A549 (cell line): ENCODE data around the gene EPB41L4A. TPM values are rescaled to one million over a fixed set of nuclear protein-coding genes. Genes with fewer than 3 reads are reported as not detected.

Experiments
- ATAC-seq, 2 experiments: fragments of 200-7000 bp in 1 of 2; fragments of >200 bp in 1 of 2; cut with Nextera tagmentation in 1 of 2; cut with Tn5 transposase in 1 of 2; 3 replicates each; pipeline versions ENCODE4 v1.8.0 to v1.9.1; 2018 to 2020; ENCODE audit warnings: mild to moderate bottlenecking in 1 of 2, moderate library complexity in 1 of 2
- CTCF ChIA-PET: fragments of 300-600 bp; sonication (Branson Sonifier 250); formaldehyde crosslinking; extraction: SDS; loops from one replicate; lab custom pipeline; 2021; ENCODE audit warnings: antibody characterized with exemption, inconsistent platforms; lab: Yijun Ruan, JAX
- POLR2A ChIA-PET: fragments of 350-600 bp; formaldehyde crosslinking; extraction: SDS; loops from one replicate; lab custom pipeline; 2021; ENCODE audit warnings: antibody characterized with exemption, inconsistent platforms; lab: Yijun Ruan, JAX
- DNase-seq, 2 experiments: peaks; one replicate each; pipeline versions ENCODE4 v3.0.0 to v3.0.0-alpha.2; 2011 to 2016; ENCODE audit warnings: low read depth in 1 of 2, low spot score in 1 of 2
- FAIRE-seq: peaks from 2 replicates; lab custom pipeline; 2011; peaks lifted over from hg19 to GRCh38; lab: Jason Lieb, UNC
- H3K27ac ChIP-seq, 2 experiments: fragments of >200 bp; sonication (Bioruptor Twin); formaldehyde crosslinking; 3 replicates each; pipeline ENCODE4 v1.5.1; 2016 to 2017
- H3K4me1 ChIP-seq: fragments of >200 bp; sonication (Bioruptor Twin); formaldehyde crosslinking; 3 replicates; pipeline ENCODE4 v1.6.1; 2016
- H3K4me2 ChIP-seq: fragments of >200 bp; sonication (Bioruptor Twin); formaldehyde crosslinking; 3 replicates; pipeline ENCODE4 v1.6.1; 2016
- H3K4me3 ChIP-seq: fragments of >200 bp; sonication (Bioruptor Twin); formaldehyde crosslinking; 3 replicates; pipeline ENCODE4 v1.5.1; 2016
- H3K9me3 ChIP-seq: fragments of >200 bp; sonication (Bioruptor Twin); formaldehyde crosslinking; 3 replicates; pipeline ENCODE4 v1.6.1; 2016
- BHLHE40 ChIP-seq: IDR thresholded peaks from 2 replicates; pipeline ENCODE4 v1.6.1; 2012; ENCODE audit warnings: low read depth, low read length, inconsistent platforms
- CBX8 ChIP-seq: fragments of 200-600 bp; sonication (generic); IDR thresholded peaks from 2 replicates; pipeline ENCODE4 v1.6.1; 2016
- CHD4 ChIP-seq: fragments of 200-600 bp; sonication (generic); IDR thresholded peaks from 2 replicates; pipeline ENCODE4 v1.6.1; 2016; ENCODE audit warnings: antibody characterized with exemption, mild to moderate bottlenecking, borderline replicate concordance
- EHF ChIP-seq: fragments of 250-450 bp; sonication (Bioruptor Pico); IDR thresholded peaks from 2 replicates; pipeline ENCODE4 v1.5.0; 2020; ENCODE audit warnings: mild to moderate bottlenecking
- EHMT2 ChIP-seq: fragments of 200-600 bp; sonication (generic); IDR thresholded peaks from 2 replicates; pipeline ENCODE4 v1.6.1; 2016; ENCODE audit warnings: antibody characterized with exemption, low read depth, mild to moderate bottlenecking, moderate library complexity
- EP300 ChIP-seq, 2 experiments: fragments of >200 bp; sonication (Bioruptor Twin); formaldehyde crosslinking; IDR thresholded peaks; 2 replicates in 1 of 2; 3 replicates in 1 of 2; pipeline ENCODE4 v1.6.1; 2016 to 2017
- ESRRA ChIP-seq: fragments of 150-350 bp; IDR thresholded peaks from 2 replicates; pipeline ENCODE4 v1.6.1; 2014; ENCODE audit warnings: mild to moderate bottlenecking, low read length, borderline replicate concordance
- FOSL2 ChIP-seq, 2 experiments: fragments of 450-650 bp in 1 of 2; fragments of >200 bp in 1 of 2; sonication (Bioruptor Twin) in 1 of 2; formaldehyde crosslinking; IDR thresholded peaks; 2 replicates each; pipeline versions ENCODE4 v1.5.0 to v1.6.1; 2016 to 2020; ENCODE audit warnings: mild to moderate bottlenecking in 1 of 2, moderate library complexity in 1 of 2
- HOXB5 ChIP-seq: fragments of 250-450 bp; sonication (Bioruptor Pico); IDR thresholded peaks from 2 replicates; pipeline ENCODE4 v1.5.0; 2020; ENCODE audit warnings: mild to moderate bottlenecking, moderate library complexity
- JUNB ChIP-seq: fragments of >200 bp; sonication (Bioruptor Twin); formaldehyde crosslinking; IDR thresholded peaks from 2 replicates; pipeline ENCODE4 v1.6.1; 2016
- KDM1A ChIP-seq: fragments of 200-600 bp; sonication (generic); IDR thresholded peaks from 2 replicates; pipeline ENCODE4 v1.6.1; 2016; ENCODE audit warnings: low read depth, mild to moderate bottlenecking
- KDM5A ChIP-seq: fragments of 200-600 bp; sonication (generic); IDR thresholded peaks from 2 replicates; pipeline ENCODE4 v1.6.1; 2016; ENCODE audit warnings: antibody characterized with exemption, mild to moderate bottlenecking
- MAX ChIP-seq: IDR thresholded peaks from 2 replicates; pipeline ENCODE4 v1.6.1; 2012
- NFE2L2 ChIP-seq: fragments of 150-350 bp; conservative IDR thresholded peaks from 2 replicates; pipeline ENCODE4 v1.6.1; 2014; ENCODE audit warnings: low read length
- NPAS2 ChIP-seq: fragments of 250-450 bp; sonication (Bioruptor Pico); IDR thresholded peaks from 2 replicates; pipeline ENCODE4 v1.8.0; 2022; ENCODE audit warnings: mild to moderate bottlenecking, moderate library complexity, borderline replicate concordance
- POLR2A ChIP-seq: IDR thresholded peaks from 2 replicates; pipeline ENCODE4 v1.6.1; 2012; ENCODE audit warnings: mild to moderate bottlenecking, low read length
- POLR2AphosphoS2 ChIP-seq: conservative IDR thresholded peaks from 2 replicates; pipeline ENCODE4 v1.6.1; 2012; ENCODE audit warnings: low read length, improper control_type of control experiment, inconsistent platforms
- RFX5 ChIP-seq: fragments of 450-650 bp; IDR thresholded peaks from 2 replicates; pipeline ENCODE4 v1.7.1; 2014; ENCODE audit warnings: antibody characterized with exemption, mild to moderate bottlenecking, moderate library complexity
- SREBF2 ChIP-seq: fragments of 450-650 bp; IDR thresholded peaks from 2 replicates; pipeline ENCODE4 v1.6.1; 2014; ENCODE audit warnings: mild to moderate bottlenecking, moderate library complexity
- TP53 ChIP-seq: fragments of 250-450 bp; sonication (Bioruptor Pico); IDR thresholded peaks from 2 replicates; pipeline ENCODE4 v1.5.0; 2021; ENCODE audit warnings: mild to moderate bottlenecking, moderate library complexity
- ZC3H11A ChIP-seq: fragments of 450-650 bp; IDR thresholded peaks from 2 replicates; pipeline ENCODE4 v1.6.1; 2014; ENCODE audit warnings: antibody characterized with exemption, mild to moderate bottlenecking
- ZNF302 ChIP-seq: fragments of 250-450 bp; sonication (Bioruptor Pico); IDR thresholded peaks from 2 replicates; pipeline ENCODE4 v1.9.0; 2021; ENCODE audit warnings: inconsistent platforms, mild to moderate bottlenecking, moderate library complexity
- ZSCAN20 ChIP-seq: fragments of 250-450 bp; sonication (Bioruptor Pico); IDR thresholded peaks from 2 replicates; pipeline ENCODE4 v1.8.0; 2022; ENCODE audit warnings: mild to moderate bottlenecking, moderate library complexity
- WGBS: methylation state at CpG from one replicate; pipeline ENCODE4 v1.1.6; 2017; ENCODE audit errors: missing lambda C conversion rate; 5-methylcytosine and 5-hydroxymethylcytosine counted together
- polyA plus RNA-seq, 4 experiments: library from polyadenylated mRNA; depleted of rRNA in 3 of 4; stranded (reverse); fragments of >200 nt; fragmentation: RNase III in 1 of 4; extraction: RNeasy Plus Mini Kit Qiagen cat#74134 plus additional on column Dnase treatment in 1 of 4; gene quantifications; 2 replicates in 3 of 4; 3 replicates in 1 of 4; pipeline ENCODE4 v1.2.3, GENCODE V29; 2011 to 2017
- TF ChIP-seq, protein P1 (sequence below): fragments of 200-600 bp; sonication (generic); IDR thresholded peaks from 2 replicates; pipeline ENCODE4 v1.6.1; 2016; ENCODE audit warnings: antibody characterized with exemption, mild to moderate bottlenecking, moderate library complexity
- TF ChIP-seq, protein P2 (sequence below): fragments of 150-350 bp; IDR thresholded peaks from 2 replicates; pipeline ENCODE4 v1.6.1; 2014; ENCODE audit warnings: low read depth, mild to moderate bottlenecking, low read length

EPB41L4A gene
- polyA plus RNA-seq, 2 of the 4 experiments (the other 2 are of a cell fraction) = 1.3 to 4.4 TPM

DNA sequence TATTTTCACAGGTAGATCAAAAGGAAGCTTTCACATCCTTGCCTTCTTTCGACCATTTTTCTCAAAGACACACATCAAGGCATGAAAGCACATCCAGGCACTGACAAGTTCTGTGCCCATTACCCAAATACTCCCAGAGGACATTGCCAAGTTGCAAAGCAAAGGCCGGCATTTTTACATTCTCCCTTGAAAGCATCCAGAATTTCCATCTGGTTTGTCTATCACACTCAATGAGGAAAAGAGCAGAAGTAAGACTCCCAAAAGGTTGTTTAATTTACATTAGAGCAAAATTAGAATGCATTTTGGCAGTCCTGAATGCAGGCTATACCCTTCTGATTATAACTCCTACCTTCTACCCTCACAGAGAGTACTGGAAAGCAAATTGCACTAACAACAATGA, 160.5 kb downstream of the EPB41L4A start:
- POLR2A ChIA-PET = no interaction called here
- ATAC-seq (no peak), FAIRE-seq (no peak), DNase-seq (no peak)
- Histone ChIP-seq H3K9me3 (no peaks in the 10 kb centered on the region), H3K4me1 (no peaks in the 10 kb centered on the region), H3K4me3 (no peak overlapping the region)
- CTCF ChIA-PET = no interaction called here
- TF ChIP-seq EHMT2 = no peak
- TF ChIP-seq CBX8 = no peak
- TF ChIP-seq EP300 (IDR thresholded peaks at IDR 0.05) = no peak
- TF ChIP-seq, protein P1, sequence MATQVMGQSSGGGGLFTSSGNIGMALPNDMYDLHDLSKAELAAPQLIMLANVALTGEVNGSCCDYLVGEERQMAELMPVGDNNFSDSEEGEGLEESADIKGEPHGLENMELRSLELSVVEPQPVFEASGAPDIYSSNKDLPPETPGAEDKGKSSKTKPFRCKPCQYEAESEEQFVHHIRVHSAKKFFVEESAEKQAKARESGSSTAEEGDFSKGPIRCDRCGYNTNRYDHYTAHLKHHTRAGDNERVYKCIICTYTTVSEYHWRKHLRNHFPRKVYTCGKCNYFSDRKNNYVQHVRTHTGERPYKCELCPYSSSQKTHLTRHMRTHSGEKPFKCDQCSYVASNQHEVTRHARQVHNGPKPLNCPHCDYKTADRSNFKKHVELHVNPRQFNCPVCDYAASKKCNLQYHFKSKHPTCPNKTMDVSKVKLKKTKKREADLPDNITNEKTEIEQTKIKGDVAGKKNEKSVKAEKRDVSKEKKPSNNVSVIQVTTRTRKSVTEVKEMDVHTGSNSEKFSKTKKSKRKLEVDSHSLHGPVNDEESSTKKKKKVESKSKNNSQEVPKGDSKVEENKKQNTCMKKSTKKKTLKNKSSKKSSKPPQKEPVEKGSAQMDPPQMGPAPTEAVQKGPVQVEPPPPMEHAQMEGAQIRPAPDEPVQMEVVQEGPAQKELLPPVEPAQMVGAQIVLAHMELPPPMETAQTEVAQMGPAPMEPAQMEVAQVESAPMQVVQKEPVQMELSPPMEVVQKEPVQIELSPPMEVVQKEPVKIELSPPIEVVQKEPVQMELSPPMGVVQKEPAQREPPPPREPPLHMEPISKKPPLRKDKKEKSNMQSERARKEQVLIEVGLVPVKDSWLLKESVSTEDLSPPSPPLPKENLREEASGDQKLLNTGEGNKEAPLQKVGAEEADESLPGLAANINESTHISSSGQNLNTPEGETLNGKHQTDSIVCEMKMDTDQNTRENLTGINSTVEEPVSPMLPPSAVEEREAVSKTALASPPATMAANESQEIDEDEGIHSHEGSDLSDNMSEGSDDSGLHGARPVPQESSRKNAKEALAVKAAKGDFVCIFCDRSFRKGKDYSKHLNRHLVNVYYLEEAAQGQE = no peak
- TF ChIP-seq NPAS2 (CRISPR knock-in tag) = no peak
- TF ChIP-seq BHLHE40 = no peak
- TF ChIP-seq, all 56 proteins: peak for 0
- Histone ChIP-seq H3K4me2 (no peak overlapping the region), H3K27ac (no peak overlapping the region)
- WGBS = 49% methylated on average over 2 of the region's 2 CpGs

DNA sequence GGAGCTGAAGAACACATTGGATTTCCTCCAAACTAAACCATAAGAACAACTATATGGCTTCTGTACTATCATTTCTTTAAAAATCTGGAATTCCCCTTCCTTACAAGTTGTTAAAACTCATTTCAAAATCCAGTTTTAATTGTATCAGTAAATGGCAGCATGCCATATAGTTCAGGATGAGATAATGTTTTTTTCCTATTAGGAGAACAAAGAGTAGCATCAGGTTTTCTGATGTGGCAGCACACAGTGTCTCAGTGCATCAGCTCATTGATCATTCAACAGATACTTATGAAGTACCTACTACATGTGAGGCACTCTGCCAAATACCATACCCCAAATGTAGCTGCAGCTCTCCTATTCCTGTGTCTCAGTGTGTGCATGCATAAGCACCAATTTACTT, 161.1 kb downstream of the EPB41L4A start:
- no peak overlapping the region for H3K27ac ChIP-seq
- TF ChIP-seq KDM1A (no peak), ZC3H11A (no peak)
- no peak for FAIRE-seq
- ChIA-PET CTCF (no interaction called here), POLR2A (no interaction called here)
- no peak for ATAC-seq
- H3K4me1 ChIP-seq = no peaks in the 10 kb centered on the region
- no peak overlapping the region for H3K4me3 ChIP-seq
- H3K9me3 ChIP-seq = no peaks in the 10 kb centered on the region
- H3K4me2 ChIP-seq = no peak overlapping the region
- no peak for DNase-seq

GRCh38 chr5:112257005-112257404, 162.1 kb downstream of the EPB41L4A start:
- TF ChIP-seq CHD4 (no peak), KDM5A (no peak), RFX5 (no peak), ZNF302 (no peak), POLR2A (no peak), POLR2AphosphoS2 (no peak), ESRRA (no peak), FOSL2 (IDR thresholded peaks at IDR 0.05) (no peak), FOSL2 (CRISPR knock-in tag; IDR thresholded peaks at IDR 0.05) (no peak), TP53 (no peak), SREBF2 (no peak), NFE2L2 (no peak), MAX (no peak), HOXB5 (CRISPR knock-in tag) (no peak), ZSCAN20 (CRISPR knock-in tag) (no peak), EHF (CRISPR knock-in tag) (no peak), JUNB (no peak), EP300 (IDR thresholded peaks at IDR 0.05) (no peak)
- TF ChIP-seq, protein P1 = no peak
- TF ChIP-seq, protein P2, sequence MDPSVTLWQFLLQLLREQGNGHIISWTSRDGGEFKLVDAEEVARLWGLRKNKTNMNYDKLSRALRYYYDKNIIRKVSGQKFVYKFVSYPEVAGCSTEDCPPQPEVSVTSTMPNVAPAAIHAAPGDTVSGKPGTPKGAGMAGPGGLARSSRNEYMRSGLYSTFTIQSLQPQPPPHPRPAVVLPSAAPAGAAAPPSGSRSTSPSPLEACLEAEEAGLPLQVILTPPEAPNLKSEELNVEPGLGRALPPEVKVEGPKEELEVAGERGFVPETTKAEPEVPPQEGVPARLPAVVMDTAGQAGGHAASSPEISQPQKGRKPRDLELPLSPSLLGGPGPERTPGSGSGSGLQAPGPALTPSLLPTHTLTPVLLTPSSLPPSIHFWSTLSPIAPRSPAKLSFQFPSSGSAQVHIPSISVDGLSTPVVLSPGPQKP = no peak
- ChIA-PET POLR2A (no interaction called here), CTCF (interaction anchor here (1.0 kb wide), 1 partner anchor 41 kb away, joined by 3 read pairs; no protein-coding TSS in a partner anchor)
- ATAC-seq (no peak), FAIRE-seq (no peak), DNase-seq (no peak)
- Histone ChIP-seq H3K27ac (no peak overlapping the region), H3K4me1 (no peaks in the 10 kb centered on the region), H3K4me2 (no peak overlapping the region), H3K4me3 (no peak overlapping the region), H3K9me3 (no peaks in the 10 kb centered on the region)
